Spleen (tissue), 7 donors: ENCODE results near the gene ZNF530.

Experiments
- POLR2A ChIP-seq, 3 donors: fragments of 450-650 bp; IDR thresholded peaks; one replicate each; pipeline ENCODE4 v1.5.1; 2017; ENCODE audit warnings: antibody characterized with exemption in 3 of 3, mild to moderate bottlenecking in 1 of 3
- POLR2AphosphoS5 ChIP-seq, 3 donors: sonication (generic); formaldehyde crosslinking; IDR thresholded peaks; one replicate each; pipeline ENCODE4 v1.5.1; 2017; ENCODE audit warnings: antibody characterized with exemption in 3 of 3
- TF ChIP-seq, protein P1 (sequence below), 11 experiments: fragments of 200-600 bp in 7 of 11; fragments of 450-650 bp in 4 of 11; sonication (generic) in 4 of 11; IDR thresholded peaks in 8 of 11; conservative IDR thresholded peaks in 3 of 11; 1 replicate in 7 of 11; 2 replicates in 4 of 11; pipeline versions ENCODE4 v1.4.0 to v1.8.0; 2016 to 2021; ENCODE audit warnings: antibody characterized with exemption in 11 of 11, inconsistent platforms in 4 of 11, mild to moderate bottlenecking in 1 of 11
- donor health status: DM: no; HTN: no; CAD: no; lungs with moderate emphysema.
- donor health status: DM: no; HTN: no; CAD: no.
- donor health status: DM: no; HTN: no; CAD: no.

DNA sequence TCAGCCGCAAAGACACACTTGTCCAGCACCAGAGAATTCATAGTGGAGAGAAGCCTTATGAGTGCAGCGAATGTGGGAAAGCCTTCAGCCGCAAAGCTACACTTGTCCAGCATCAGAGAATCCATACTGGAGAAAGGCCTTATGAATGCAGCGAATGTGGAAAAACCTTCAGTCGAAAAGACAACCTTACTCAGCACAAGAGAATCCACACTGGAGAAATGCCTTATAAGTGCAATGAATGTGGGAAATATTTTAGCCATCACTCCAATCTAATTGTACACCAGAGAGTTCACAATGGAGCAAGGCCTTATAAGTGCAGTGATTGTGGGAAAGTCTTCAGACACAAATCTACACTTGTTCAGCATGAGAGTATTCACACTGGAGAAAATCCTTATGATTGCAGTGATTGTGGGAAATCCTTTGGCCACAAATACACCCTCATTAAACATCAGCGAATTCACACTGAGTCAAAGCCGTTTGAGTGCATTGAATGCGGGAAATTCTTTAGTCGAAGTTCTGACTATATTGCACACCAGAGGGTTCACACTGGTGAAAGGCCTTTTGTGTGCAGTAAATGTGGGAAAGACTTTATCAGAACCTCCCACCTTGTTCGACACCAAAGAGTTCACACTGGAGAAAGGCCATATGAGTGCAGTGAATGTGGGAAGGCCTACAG, 21.1 kb downstream of the ZNF530 start:
- TF ChIP-seq POLR2AphosphoS5 (IDR thresholded peaks at IDR 0.05): no peak
- no peak for TF ChIP-seq POLR2A (IDR thresholded peaks at IDR 0.05)
- TF ChIP-seq, protein P1, sequence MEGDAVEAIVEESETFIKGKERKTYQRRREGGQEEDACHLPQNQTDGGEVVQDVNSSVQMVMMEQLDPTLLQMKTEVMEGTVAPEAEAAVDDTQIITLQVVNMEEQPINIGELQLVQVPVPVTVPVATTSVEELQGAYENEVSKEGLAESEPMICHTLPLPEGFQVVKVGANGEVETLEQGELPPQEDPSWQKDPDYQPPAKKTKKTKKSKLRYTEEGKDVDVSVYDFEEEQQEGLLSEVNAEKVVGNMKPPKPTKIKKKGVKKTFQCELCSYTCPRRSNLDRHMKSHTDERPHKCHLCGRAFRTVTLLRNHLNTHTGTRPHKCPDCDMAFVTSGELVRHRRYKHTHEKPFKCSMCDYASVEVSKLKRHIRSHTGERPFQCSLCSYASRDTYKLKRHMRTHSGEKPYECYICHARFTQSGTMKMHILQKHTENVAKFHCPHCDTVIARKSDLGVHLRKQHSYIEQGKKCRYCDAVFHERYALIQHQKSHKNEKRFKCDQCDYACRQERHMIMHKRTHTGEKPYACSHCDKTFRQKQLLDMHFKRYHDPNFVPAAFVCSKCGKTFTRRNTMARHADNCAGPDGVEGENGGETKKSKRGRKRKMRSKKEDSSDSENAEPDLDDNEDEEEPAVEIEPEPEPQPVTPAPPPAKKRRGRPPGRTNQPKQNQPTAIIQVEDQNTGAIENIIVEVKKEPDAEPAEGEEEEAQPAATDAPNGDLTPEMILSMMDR (IDR thresholded peaks at IDR 0.05 in 8 of 11, conservative IDR thresholded peaks at IDR 0.05 in 3 of 11): no peak
